ENCODE data around the gene MVB12B. TPM values are rescaled to one million over a fixed set of nuclear protein-coding genes. Genes with fewer than 3 reads are reported as not detected.

MVB12B gene
- total RNA-seq, 1 experiment from 2014 or later, result 5.8 TPM

DNA sequence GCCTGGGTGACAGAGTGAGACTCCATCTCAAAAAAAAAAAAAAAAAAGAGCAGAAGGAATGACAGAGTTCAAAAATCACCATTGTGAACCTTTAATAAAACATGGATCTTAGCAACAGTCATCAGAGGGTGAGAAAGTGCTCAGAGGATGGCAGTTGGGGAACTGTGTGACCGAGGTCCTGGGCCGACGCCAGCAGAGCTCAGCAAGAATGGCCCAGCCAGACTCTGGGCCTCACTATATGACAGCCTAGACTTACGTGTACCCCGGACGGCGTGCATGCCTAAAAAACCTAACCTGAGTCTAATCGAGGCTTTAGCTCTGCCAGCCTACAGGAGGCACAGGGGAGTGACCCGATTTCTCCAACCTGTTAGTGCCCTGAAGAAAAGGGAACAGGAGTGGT, 64.3 kb downstream of the MVB12B start:
- H3K9ac ChIP-seq (ENCODE audit: extremely low read depth, insufficient read length, low read length), result no peak overlapping the region
- Mint-ChIP-seq H3K27me3 (ENCODE audit: low read depth) (no peaks in the 10 kb centered on the region), H3K4me3 (no peak overlapping the region), H3K36me3 (ENCODE audit: insufficient read depth in 1 of 3, low read depth in 3 of 3) (peaks cover 0 to 10% (median 0%) of the 10 kb centered on the region in 3 experiments; a peak in 3 of 7 replicates), H3K9me3 (no peaks in the 10 kb centered on the region), H3K4me1 (peaks cover 3 to 14% of the 10 kb centered on the region in 2 experiments; a peak in 2 of 4 replicates), H3K27ac (peak overlapping the region in 2 of 3 experiments; percentile 44 to 55; a peak in 3 of 7 replicates)
- no peak overlapping the region for H3K4ac ChIP-seq (ENCODE audit: low read depth, low read length)
- no peak overlapping the region for H2BK15ac ChIP-seq (ENCODE audit: low read depth, low read length)
- H4K5ac ChIP-seq (ENCODE audit: insufficient read length, low read depth, low read length), result no peak overlapping the region
- H3K14ac ChIP-seq (ENCODE audit: insufficient read depth, low read length), result no peak overlapping the region
- no peak overlapping the region for H3K23ac ChIP-seq (ENCODE audit: insufficient read length, low read depth, low read length)
- H2BK120ac ChIP-seq (ENCODE audit: low read depth, low read length, poor library complexity, severe bottlenecking), result no peak overlapping the region
- H2BK5ac ChIP-seq (ENCODE audit: insufficient read length, low read length), result no peak overlapping the region
- H2BK20ac ChIP-seq (ENCODE audit: low read depth, low read length, poor library complexity, severe bottlenecking), result no peak overlapping the region
- no peak overlapping the region for H3T11ph ChIP-seq (ENCODE audit: low read length)
- DNase-seq, result no peak
- no CpG with 5 or more reads among the region's 9 CpGs for WGBS (ENCODE audit: extremely low coverage, insufficient read length, low lambda C conversion rate)
- H2AFZ ChIP-seq (ENCODE audit: low read length), result no peak overlapping the region
- TF ChIP-seq CTCF (conservative IDR thresholded peaks at IDR 0.05), result no peak
- H4K20me1 ChIP-seq (ENCODE audit: control insufficient read depth, insufficient read depth, insufficient read length), result no peaks in the 10 kb centered on the region
- H4K91ac ChIP-seq (ENCODE audit: insufficient read length, low read depth, low read length), result no peak overlapping the region
- no peaks in the 10 kb centered on the region for H3K79me1 ChIP-seq (ENCODE audit: insufficient read depth, low read depth, low read length, poor library complexity, severe bottlenecking)
- H3K27ac ChIP-seq (ENCODE audit: insufficient read length, low read depth, low read length), result no peak overlapping the region
- H3K56ac ChIP-seq (ENCODE audit: insufficient read length, low read depth, low read length), result no peak overlapping the region
- no peak overlapping the region for H2BK12ac ChIP-seq (ENCODE audit: insufficient read length, low read depth, low read length)
- H3K79me2 ChIP-seq (ENCODE audit: insufficient read depth, low read length), result no peaks in the 10 kb centered on the region
- no peaks in the 10 kb centered on the region for H3K9me3 ChIP-seq (ENCODE audit: control insufficient read depth, low read depth, low read length)
- no peaks in the 10 kb centered on the region for H3K23me2 ChIP-seq (ENCODE audit: insufficient read length, low read depth, low read length, poor library complexity, severe bottlenecking)
- H3K18ac ChIP-seq (ENCODE audit: insufficient read length, low read depth, low read length), result no peak overlapping the region
- H3K4me1 ChIP-seq (ENCODE audit: insufficient read depth, low read length), result peaks cover 3% of the 10 kb centered on the region; the same call in 1 of the 2 replicates
- H2AK5ac ChIP-seq (ENCODE audit: insufficient read length, low read length), result no peak overlapping the region
- H3K27me3 ChIP-seq (ENCODE audit: insufficient read depth, low read length), result no peaks in the 10 kb centered on the region
- H3K4me2 ChIP-seq (ENCODE audit: insufficient read depth, insufficient read length, low read length), result no peak overlapping the region
- no peak overlapping the region for H4K8ac ChIP-seq (replicated peaks; ENCODE audit: insufficient read length, low read depth, low read length)
